Embryonic facial prominence (tissue), 1 donor: ENCODE data around the gene RAET1E.

ENCODE experiments used
- DNase-seq: peaks from one replicate; pipeline ENCODE4 v3.0.0-alpha.2; 2016; ENCODE audit errors: extremely low spot score

The RAET1E gene

GRCh38 chr6:149891259-149891658 lies 6.7 kb downstream of the RAET1E start:
- DNase-seq, result no peak

GRCh38 chr6:149890629-149891045 lies 7.3 kb downstream of the RAET1E start:
- DNase-seq, result no peak

- DNase-seq, result no peak
Observed at GRCh38 chr6:149889326-149889725, 8.6 kb downstream of the RAET1E start.

- DNase-seq, result no peak
Observed at GRCh38 chr6:149888659-149889058, 9.3 kb downstream of the RAET1E start.

GRCh38 chr6:149888093-149888492 lies 9.8 kb downstream of the RAET1E start:
- DNase-seq, result no peak

GRCh38 chr6:149887343-149887742 lies 10.6 kb downstream of the RAET1E start:
- no peak for DNase-seq

GRCh38 chr6:149885888-149886287 lies 12.0 kb downstream of the RAET1E start:
- DNase-seq, result no peak

- no peak for DNase-seq
Observed at GRCh38 chr6:149884617-149885016, 13.3 kb downstream of the RAET1E start.

- DNase-seq, result no peak
Observed at GRCh38 chr6:149884215-149884614, 13.7 kb downstream of the RAET1E start.

GRCh38 chr6:149881860-149882259 lies 16.1 kb downstream of the RAET1E start:
- DNase-seq, result no peak

GRCh38 chr6:149881066-149881766 lies 16.7 kb downstream of the RAET1E start:
- DNase-seq, result no peak

- no peak for DNase-seq
Observed at GRCh38 chr6:149877659-149878058, 20.3 kb downstream of the RAET1E start.

GRCh38 chr6:149876241-149876933 lies 21.5 kb downstream of the RAET1E start:
- DNase-seq, result no peak

GRCh38 chr6:149872233-149872632 lies 25.7 kb downstream of the RAET1E start:
- no peak for DNase-seq

- DNase-seq, result no peak
Observed at GRCh38 chr6:149871182-149871581, 26.7 kb downstream of the RAET1E start.

- no peak for DNase-seq
Observed at GRCh38 chr6:149869275-149869892, 28.5 kb downstream of the RAET1E start.

GRCh38 chr6:149867876-149868640 lies 29.9 kb downstream of the RAET1E start:
- DNase-seq, result no peak

- DNase-seq, result peak; percentile 68
Observed at GRCh38 chr6:149864578-149865535, 33.1 kb downstream of the RAET1E start.

- DNase-seq, result peak; percentile 45
Observed at GRCh38 chr6:149863698-149864577, 34.0 kb downstream of the RAET1E start, which contains the start of gene LRP11. Gene LRP11 (minus strand): TSS chr6:149864359. CDS start chr6:149864020, 339 bp downstream.
